GM19238 (cell line): ENCODE results near the gene PGBD5.

Experiments
- DNase-seq: peaks from one replicate; pipeline ENCODE4 v3.0.0; 2011; ENCODE audit warnings: low spot score; ENCODE audit not compliant: insufficient read length

PGBD5 gene

GRCh38 chr1:230265200-230266115 lies 160.7 kb downstream of the PGBD5 start:
- DNase-seq, result no peak
